ENCODE measurements around the gene NHLRC1.
"Not testable (repeated sequence)": the region's sequence is repeated elsewhere in the genome, so short reads cannot be mapped to it uniquely, and the experiment has no call there.

Gene NHLRC1

GRCh38 chr6:18154507-18155149, 32.2 kb upstream of the NHLRC1 start, which contains the start of gene TPMT:
Gene TPMT (minus strand): TSS chr6:18155077. CDS start chr6:18149127, 5,950 bp downstream.
- H3K36me3 ChIP-seq (ENCODE audit: control insufficient read depth, insufficient read depth, low read length) = no peaks in the 10 kb centered on the region
- H3K4me3 ChIP-seq (ENCODE audit: extremely low read depth, insufficient read depth, low read length, poor library complexity, severe bottlenecking) = peak within 1 kb of the TSS; percentile 91
- peak within 1 kb of the TSS; percentile 84 for H3K27ac ChIP-seq (ENCODE audit: low read depth, low read length, severe bottlenecking)
- 0 to 1% methylated on average over 18 of the region's 34 CpGs for WGBS, 2 experiments (ENCODE audit: insufficient coverage in 2 of 2)
- peaks cover 21% of the 10 kb centered on the region for H3K4me1 ChIP-seq (ENCODE audit: control insufficient read depth, insufficient read depth, low read length, poor library complexity, severe bottlenecking)
- no peaks in the 10 kb centered on the region for H3K9me3 ChIP-seq (ENCODE audit: control insufficient read depth, low read length)

- H3K27ac ChIP-seq (ENCODE audit: low read depth, low read length, severe bottlenecking) = no peak overlapping the region
- no peak overlapping the region for H3K4me3 ChIP-seq (ENCODE audit: extremely low read depth, insufficient read depth, low read length, poor library complexity, severe bottlenecking)
- H3K36me3 ChIP-seq (ENCODE audit: control insufficient read depth, insufficient read depth, low read length) = peaks cover 3% of the 10 kb centered on the region
- no peaks in the 10 kb centered on the region for H3K9me3 ChIP-seq (ENCODE audit: control insufficient read depth, low read length)
- peaks cover 21% of the 10 kb centered on the region for H3K4me1 ChIP-seq (ENCODE audit: control insufficient read depth, insufficient read depth, low read length, poor library complexity, severe bottlenecking)
Observed at GRCh38 chr6:18153311-18153703, 30.8 kb upstream of the NHLRC1 start.

- no peak overlapping the region for H3K27ac ChIP-seq (ENCODE audit: low read depth, low read length, severe bottlenecking)
- WGBS, 2 experiments (ENCODE audit: insufficient coverage in 2 of 2) = 100% methylated on average over 1 of the region's 3 CpGs
- H3K4me1 ChIP-seq (ENCODE audit: control insufficient read depth, insufficient read depth, low read length, poor library complexity, severe bottlenecking) = peaks cover 21% of the 10 kb centered on the region
- H3K4me3 ChIP-seq (ENCODE audit: extremely low read depth, insufficient read depth, low read length, poor library complexity, severe bottlenecking) = no peak overlapping the region
- H3K9me3 ChIP-seq (ENCODE audit: control insufficient read depth, low read length) = no peaks in the 10 kb centered on the region
- peaks cover 10% of the 10 kb centered on the region for H3K36me3 ChIP-seq (ENCODE audit: control insufficient read depth, insufficient read depth, low read length)
Observed at GRCh38 chr6:18151801-18152200, 29.3 kb upstream of the NHLRC1 start.

GRCh38 chr6:18151391-18151790, 28.9 kb upstream of the NHLRC1 start:
- H3K4me1 ChIP-seq (ENCODE audit: control insufficient read depth, insufficient read depth, low read length, poor library complexity, severe bottlenecking) = peaks cover 21% of the 10 kb centered on the region
- H3K27ac ChIP-seq (ENCODE audit: low read depth, low read length, severe bottlenecking); H3K9me3 ChIP-seq (ENCODE audit: control insufficient read depth, low read length); H3K4me3 ChIP-seq (ENCODE audit: extremely low read depth, insufficient read depth, low read length, poor library complexity, severe bottlenecking); H3K36me3 ChIP-seq (ENCODE audit: control insufficient read depth, insufficient read depth, low read length): not testable (repeated sequence)
- 92% methylated on average over 2 to 3 of the region's 3 CpGs for WGBS, 2 experiments (ENCODE audit: insufficient coverage in 2 of 2)

GRCh38 chr6:18148304-18149025, 26.0 kb upstream of the NHLRC1 start:
- WGBS, 2 experiments (ENCODE audit: insufficient coverage in 2 of 2) = 89 to 100% methylated on average over 1 to 2 of the region's 5 CpGs
- no peaks in the 10 kb centered on the region for H3K9me3 ChIP-seq (ENCODE audit: control insufficient read depth, low read length)
- peaks cover 12% of the 10 kb centered on the region for H3K4me1 ChIP-seq (ENCODE audit: control insufficient read depth, insufficient read depth, low read length, poor library complexity, severe bottlenecking)
- no peak overlapping the region for H3K27ac ChIP-seq (ENCODE audit: low read depth, low read length, severe bottlenecking)
- H3K4me3 ChIP-seq (ENCODE audit: extremely low read depth, insufficient read depth, low read length, poor library complexity, severe bottlenecking) = no peak overlapping the region
- peaks cover 10% of the 10 kb centered on the region for H3K36me3 ChIP-seq (ENCODE audit: control insufficient read depth, insufficient read depth, low read length)

- Histone ChIP-seq H3K9me3 (ENCODE audit: control insufficient read depth, low read length) (no peaks in the 10 kb centered on the region), H3K4me3 (ENCODE audit: extremely low read depth, insufficient read depth, low read length, poor library complexity, severe bottlenecking) (no peak overlapping the region), H3K36me3 (ENCODE audit: control insufficient read depth, insufficient read depth, low read length) (peaks cover 16% of the 10 kb centered on the region), H3K27ac (ENCODE audit: low read depth, low read length, severe bottlenecking) (no peak overlapping the region), H3K4me1 (ENCODE audit: control insufficient read depth, insufficient read depth, low read length, poor library complexity, severe bottlenecking) (peaks cover 4% of the 10 kb centered on the region)
- no CpG with 5 or more reads among the region's 2 CpGs for WGBS, 2 experiments (ENCODE audit: insufficient coverage in 2 of 2)
Observed at GRCh38 chr6:18147616-18148015, 25.1 kb upstream of the NHLRC1 start.

GRCh38 chr6:18147160-18147559, 24.7 kb upstream of the NHLRC1 start:
- Histone ChIP-seq H3K36me3 (ENCODE audit: control insufficient read depth, insufficient read depth, low read length) (peaks cover 16% of the 10 kb centered on the region), H3K9me3 (ENCODE audit: control insufficient read depth, low read length) (no peaks in the 10 kb centered on the region), H3K4me1 (ENCODE audit: control insufficient read depth, insufficient read depth, low read length, poor library complexity, severe bottlenecking) (no peaks in the 10 kb centered on the region), H3K27ac (ENCODE audit: low read depth, low read length, severe bottlenecking) (no peak overlapping the region), H3K4me3 (ENCODE audit: extremely low read depth, insufficient read depth, low read length, poor library complexity, severe bottlenecking) (no peak overlapping the region)
- WGBS, 2 experiments (ENCODE audit: insufficient coverage in 2 of 2) = no CpG with 5 or more reads among the region's 2 CpGs

- WGBS, 2 experiments (ENCODE audit: insufficient coverage in 2 of 2) = 89 to 100% methylated on average over 3 of the region's 3 CpGs
- H3K4me1 ChIP-seq (ENCODE audit: control insufficient read depth, insufficient read depth, low read length, poor library complexity, severe bottlenecking) = no peaks in the 10 kb centered on the region
- no peaks in the 10 kb centered on the region for H3K9me3 ChIP-seq (ENCODE audit: control insufficient read depth, low read length)
- peaks cover 26% of the 10 kb centered on the region for H3K36me3 ChIP-seq (ENCODE audit: control insufficient read depth, insufficient read depth, low read length)
- H3K27ac ChIP-seq (ENCODE audit: low read depth, low read length, severe bottlenecking) = no peak overlapping the region
- H3K4me3 ChIP-seq (ENCODE audit: extremely low read depth, insufficient read depth, low read length, poor library complexity, severe bottlenecking) = no peak overlapping the region
Observed at GRCh38 chr6:18142591-18142861, 20.0 kb upstream of the NHLRC1 start.

GRCh38 chr6:18141805-18142590, 19.5 kb upstream of the NHLRC1 start:
- Histone ChIP-seq H3K27ac (ENCODE audit: low read depth, low read length, severe bottlenecking) (no peak overlapping the region), H3K9me3 (ENCODE audit: control insufficient read depth, low read length) (no peaks in the 10 kb centered on the region), H3K4me1 (ENCODE audit: control insufficient read depth, insufficient read depth, low read length, poor library complexity, severe bottlenecking) (no peaks in the 10 kb centered on the region), H3K36me3 (ENCODE audit: control insufficient read depth, insufficient read depth, low read length) (peaks cover 21% of the 10 kb centered on the region), H3K4me3 (ENCODE audit: extremely low read depth, insufficient read depth, low read length, poor library complexity, severe bottlenecking) (no peak overlapping the region)
- 90 to 93% methylated on average over 10 to 12 of the region's 13 CpGs for WGBS, 2 experiments (ENCODE audit: insufficient coverage in 2 of 2)

GRCh38 chr6:18139935-18140621, 17.6 kb upstream of the NHLRC1 start:
- Histone ChIP-seq H3K27ac (ENCODE audit: low read depth, low read length, severe bottlenecking) (no peak overlapping the region), H3K36me3 (ENCODE audit: control insufficient read depth, insufficient read depth, low read length) (peaks cover 19% of the 10 kb centered on the region), H3K4me3 (ENCODE audit: extremely low read depth, insufficient read depth, low read length, poor library complexity, severe bottlenecking) (no peak overlapping the region), H3K9me3 (ENCODE audit: control insufficient read depth, low read length) (no peaks in the 10 kb centered on the region), H3K4me1 (ENCODE audit: control insufficient read depth, insufficient read depth, low read length, poor library complexity, severe bottlenecking) (no peaks in the 10 kb centered on the region)
- WGBS, 2 experiments (ENCODE audit: insufficient coverage in 2 of 2) = 87 to 93% methylated on average over 4 to 6 of the region's 6 CpGs
